Erythroblast (primary cell): ENCODE data around the gene CXCL9.
"Not testable (repeated sequence)": the region's sequence is repeated elsewhere in the genome, so short reads cannot be mapped to it uniquely, and the experiment has no call there.

ENCODE experiments used
- GATA1 ChIP-seq: IDR thresholded peaks from 2 replicates; pipeline ENCODE4 v1.6.1; 2011; ENCODE audit warnings: low read depth, mild to moderate bottlenecking, control low read depth, low read length, moderate library complexity
- POLR2A ChIP-seq: IDR thresholded peaks from 2 replicates; pipeline ENCODE4 v1.6.1; 2011; ENCODE audit warnings: mild to moderate bottlenecking, low read length

- not testable (repeated sequence) for TF ChIP-seq POLR2A, GATA1
Measured at GRCh38 chr4:76043306-76043705, 36.0 kb upstream of the CXCL9 start.
